A549 treated with dexamethasone at 1 μM for 4 hours (cell line): ENCODE measurements around the gene TNPO2. TPM values are rescaled to one million over a fixed set of nuclear protein-coding genes. Genes with fewer than 3 reads are reported as not detected.

ENCODE experiments used
- total RNA-seq: library from RNA; stranded (reverse); fragments of 200-300 nt; extraction: Qiagen RNA extraction; gene quantifications from 5 replicates; pipeline ENCODE4 v1.2.3, GENCODE V29; 2022

Gene TNPO2
- 23.9 to 33.4 TPM (median 31.7 TPM) in 5 replicates for total RNA-seq

GRCh38 chr19:12723641-12724426 lies at the start of gene TNPO2:
TSS of gene TNPO2 (minus strand) at chr19:12723932. CDS start at chr19:12720977, 2,955 bp downstream.

GRCh38 chr19:12751635-12752034 lies 27.9 kb upstream of the TNPO2 start, which contains the start of gene BEST2:
TSS of gene BEST2 (plus strand) at chr19:12751791. CDS start at chr19:12752593, 802 bp downstream.

GRCh38 chr19:12736995-12737834 lies 13.5 kb upstream of the TNPO2 start, which contains the start of gene GET3:
TSS of gene GET3 (plus strand) at chr19:12737497. CDS start at chr19:12737506, 9 bp downstream.

GRCh38 chr19:12696366-12697335 lies 27.1 kb downstream of the TNPO2 start, which contains the start of gene FBXW9:
TSS of gene FBXW9 (minus strand) at chr19:12696631. CDS start at chr19:12696581, 50 bp downstream.

GRCh38 chr19:12687496-12688196 lies 36.1 kb downstream of the TNPO2 start, which contains the start of gene GNG14:
TSS of gene GNG14 (plus strand) at chr19:12687998. CDS start at chr19:12688049, 51 bp downstream.

GRCh38 chr19:12681074-12681987 lies 42.4 kb downstream of the TNPO2 start, which contains the start of gene DHPS:
TSS of gene DHPS (minus strand) at chr19:12681880. CDS start at chr19:12681766, 114 bp downstream.

GRCh38 chr19:12666265-12667048 lies 57.3 kb downstream of the TNPO2 start, which contains the start of the genes MAN2B1 and WDR83:
TSS of gene MAN2B1 (minus strand) at chr19:12666742. CDS start at chr19:12666701, 41 bp downstream.
TSS of gene WDR83 (plus strand) at chr19:12666807. CDS start at chr19:12669791, 2,984 bp downstream.

Other genes starting within 250 kb of the TNPO2 start
- gene ZNF709, start 239.1 kb downstream of the TNPO2 start, total RNA-seq: 0.02 TPM in 1 of 5 replicates, not detected in the others
- gene ZNF564, start 172.4 kb downstream of the TNPO2 start, total RNA-seq: 1.6 to 2.0 TPM (median 1.8 TPM) in 5 replicates
- 0.65 to 1.1 TPM (median 0.98 TPM) in 5 replicates for gene ZNF490, start 113.1 kb downstream of the TNPO2 start, total RNA-seq
- 4.9 to 7.1 TPM (median 5.5 TPM) in 5 replicates for gene ZNF791, start 113.0 kb downstream of the TNPO2 start, total RNA-seq
- gene MAN2B1, start 57.2 kb downstream of the TNPO2 start, total RNA-seq: 13.7 to 25.0 TPM (median 23.7 TPM) in 5 replicates
- gene WDR83, start 57.1 kb downstream of the TNPO2 start, total RNA-seq: 8.3 to 9.7 TPM (median 9.3 TPM) in 5 replicates
- gene DHPS, start 42.1 kb downstream of the TNPO2 start, total RNA-seq: 36.5 to 47.0 TPM (median 44.5 TPM) in 5 replicates
- gene GNG14, start 35.9 kb downstream of the TNPO2 start, total RNA-seq: not detected in 5 replicates
- 9.2 to 12.1 TPM (median 10.9 TPM) in 5 replicates for gene FBXW9, start 27.3 kb downstream of the TNPO2 start, total RNA-seq
- gene TRIR, start 10.8 kb upstream of the TNPO2 start, total RNA-seq: 165 to 236 TPM (median 222 TPM) in 5 replicates
- gene GET3, start 13.6 kb upstream of the TNPO2 start, total RNA-seq: 77.5 to 102 TPM (median 93.7 TPM) in 5 replicates
- 2.1 to 4.3 TPM (median 3.0 TPM) in 5 replicates for gene BEST2, start 27.9 kb upstream of the TNPO2 start, total RNA-seq
- gene HOOK2, start 51.6 kb upstream of the TNPO2 start, total RNA-seq: 7.3 to 12.1 TPM (median 10.7 TPM) in 5 replicates
- gene JUNB, start 67.6 kb upstream of the TNPO2 start, total RNA-seq: 121 to 230 TPM (median 188 TPM) in 5 replicates
- gene PRDX2, start 77.9 kb upstream of the TNPO2 start, total RNA-seq: 0.26 to 0.73 TPM (median 0.53 TPM) in 5 replicates
- gene THSD8, start 78.1 kb upstream of the TNPO2 start, total RNA-seq: 3.8 to 12.3 TPM (median 7.3 TPM) in 4 of 5 replicates, not detected in the other
- 40.0 to 50.4 TPM (median 46.5 TPM) in 5 replicates for gene RNASEH2A, start 82.7 kb upstream of the TNPO2 start, total RNA-seq
- gene RTBDN, start 110.6 kb upstream of the TNPO2 start, total RNA-seq: 0.18 to 0.35 TPM (median 0.26 TPM) in 4 of 5 replicates, not detected in the other
- gene MAST1, start 114.6 kb upstream of the TNPO2 start, total RNA-seq: 0.92 to 2.2 TPM (median 1.7 TPM) in 5 replicates
- gene DNASE2, start 157.5 kb upstream of the TNPO2 start, total RNA-seq: 24.6 to 30.2 TPM (median 28.0 TPM) in 5 replicates
- 0.11 TPM in 1 of 5 replicates, not detected in the others for gene KLF1, start 163.3 kb upstream of the TNPO2 start, total RNA-seq
- gene GCDH, start 167.2 kb upstream of the TNPO2 start, total RNA-seq: 8.4 to 9.6 TPM (median 8.5 TPM) in 5 replicates
- 0.16 to 0.58 TPM (median 0.38 TPM) in 5 replicates for gene SYCE2, start 195.4 kb upstream of the TNPO2 start, total RNA-seq
- 55.7 to 78.4 TPM (median 73.9 TPM) in 5 replicates for gene FARSA, start 209.8 kb upstream of the TNPO2 start, total RNA-seq
- 500 to 578 TPM (median 550 TPM) in 5 replicates for gene CALR, start 214.7 kb upstream of the TNPO2 start, total RNA-seq
- 64.0 to 86.6 TPM (median 86.0 TPM) in 5 replicates for gene RAD23A, start 221.9 kb upstream of the TNPO2 start, total RNA-seq
- 31.0 to 56.0 TPM (median 50.5 TPM) in 5 replicates for gene GADD45GIP1, start 233.3 kb upstream of the TNPO2 start, total RNA-seq
- 0.06 to 0.09 TPM (median 0.07 TPM) in 3 of 5 replicates, not detected in the others for gene DAND5, start 245.6 kb upstream of the TNPO2 start, total RNA-seq